ENCODE measurements around the gene RARG. TPM values are rescaled to one million over a fixed set of nuclear protein-coding genes. Genes with fewer than 3 reads are reported as not detected.

RARG gene
- total RNA-seq, 1 donor from 2014 or later: 10.1 TPM

DNA sequence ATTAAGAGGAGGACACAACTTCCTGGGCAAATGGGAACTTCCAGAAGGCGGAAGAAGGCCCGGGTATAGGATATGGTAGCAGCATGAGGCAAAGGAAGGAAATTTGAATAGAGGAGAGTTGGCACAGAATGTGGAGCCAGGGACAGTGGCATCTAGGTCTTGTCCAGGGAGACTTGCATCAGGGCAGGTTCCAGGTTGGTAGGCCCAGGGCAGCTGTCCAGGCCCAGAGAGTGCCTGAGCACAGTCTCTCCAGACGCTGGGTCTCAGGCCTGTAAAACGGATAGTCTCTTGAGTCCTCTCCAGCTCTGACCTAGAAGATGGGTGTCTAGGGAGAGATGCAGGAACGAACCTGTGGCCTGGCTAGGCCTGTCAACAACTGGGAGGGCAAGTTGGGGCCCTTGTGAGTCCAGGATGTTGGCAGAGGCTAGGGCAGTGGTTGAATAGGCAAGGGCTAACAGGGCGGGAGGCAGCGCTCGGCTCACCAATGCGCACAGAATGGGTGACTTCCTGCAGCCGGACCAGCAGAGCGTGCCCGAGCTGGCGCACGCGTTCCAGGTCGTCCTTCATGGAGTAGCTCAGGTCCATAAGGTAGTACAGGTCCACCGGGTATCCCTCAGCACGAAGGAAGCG, 34.9 kb downstream of the RARG start:
- H3K79me2 ChIP-seq (ENCODE audit: insufficient read depth, low read length): no peaks in the 10 kb centered on the region
- H3K9ac ChIP-seq (ENCODE audit: low read length): no peak overlapping the region
- H3K4me3 Mint-ChIP-seq (ENCODE audit: unreplicated experiment): no peak overlapping the region
- H3K27me3 ChIP-seq (ENCODE audit: insufficient read depth, low read length): no peaks in the 10 kb centered on the region
- H3K9me3 ChIP-seq (ENCODE audit: insufficient read depth, low read depth, low read length): no peaks in the 10 kb centered on the region
- TF ChIP-seq, protein P1, sequence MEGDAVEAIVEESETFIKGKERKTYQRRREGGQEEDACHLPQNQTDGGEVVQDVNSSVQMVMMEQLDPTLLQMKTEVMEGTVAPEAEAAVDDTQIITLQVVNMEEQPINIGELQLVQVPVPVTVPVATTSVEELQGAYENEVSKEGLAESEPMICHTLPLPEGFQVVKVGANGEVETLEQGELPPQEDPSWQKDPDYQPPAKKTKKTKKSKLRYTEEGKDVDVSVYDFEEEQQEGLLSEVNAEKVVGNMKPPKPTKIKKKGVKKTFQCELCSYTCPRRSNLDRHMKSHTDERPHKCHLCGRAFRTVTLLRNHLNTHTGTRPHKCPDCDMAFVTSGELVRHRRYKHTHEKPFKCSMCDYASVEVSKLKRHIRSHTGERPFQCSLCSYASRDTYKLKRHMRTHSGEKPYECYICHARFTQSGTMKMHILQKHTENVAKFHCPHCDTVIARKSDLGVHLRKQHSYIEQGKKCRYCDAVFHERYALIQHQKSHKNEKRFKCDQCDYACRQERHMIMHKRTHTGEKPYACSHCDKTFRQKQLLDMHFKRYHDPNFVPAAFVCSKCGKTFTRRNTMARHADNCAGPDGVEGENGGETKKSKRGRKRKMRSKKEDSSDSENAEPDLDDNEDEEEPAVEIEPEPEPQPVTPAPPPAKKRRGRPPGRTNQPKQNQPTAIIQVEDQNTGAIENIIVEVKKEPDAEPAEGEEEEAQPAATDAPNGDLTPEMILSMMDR (IDR thresholded peaks at IDR 0.05; ENCODE audit: insufficient read depth, low read depth, low read length): no peak
- TF ChIP-seq EZH2 (IDR thresholded peaks at IDR 0.05; ENCODE audit: insufficient read depth, low read length): no peak
- H2AFZ ChIP-seq (ENCODE audit: low read depth, low read length): peak overlapping the region; percentile 28
- DNase-seq (ENCODE audit: low read depth): no peak
- H3K4me1 ChIP-seq (ENCODE audit: insufficient read depth, low read length): no peaks in the 10 kb centered on the region
- H3K27ac ChIP-seq (ENCODE audit: low read depth, low read length): no peak overlapping the region
- H3K4me3 ChIP-seq (ENCODE audit: insufficient read depth, low read depth, low read length): no peak overlapping the region
- peak overlapping the region; percentile 57 for H3K4me2 ChIP-seq (ENCODE audit: low read length)
- peaks cover 11% of the 10 kb centered on the region for H3K4me1 Mint-ChIP-seq (ENCODE audit: low read depth, unreplicated experiment)
- H3K27me3 Mint-ChIP-seq (ENCODE audit: low read depth, unreplicated experiment): peaks cover 45% of the 10 kb centered on the region
- no peaks in the 10 kb centered on the region for H3K9me3 Mint-ChIP-seq (ENCODE audit: unreplicated experiment)
- H3K36me3 ChIP-seq (ENCODE audit: insufficient read depth, low read length): no peaks in the 10 kb centered on the region
- H4K20me1 ChIP-seq (ENCODE audit: insufficient read depth, low read length): no peaks in the 10 kb centered on the region
- H3K27ac Mint-ChIP-seq (ENCODE audit: unreplicated experiment): no peak overlapping the region
- FAIRE-seq: no peak
- H3K36me3 Mint-ChIP-seq (ENCODE audit: low read depth, unreplicated experiment): peaks cover 2% of the 10 kb centered on the region

DNA sequence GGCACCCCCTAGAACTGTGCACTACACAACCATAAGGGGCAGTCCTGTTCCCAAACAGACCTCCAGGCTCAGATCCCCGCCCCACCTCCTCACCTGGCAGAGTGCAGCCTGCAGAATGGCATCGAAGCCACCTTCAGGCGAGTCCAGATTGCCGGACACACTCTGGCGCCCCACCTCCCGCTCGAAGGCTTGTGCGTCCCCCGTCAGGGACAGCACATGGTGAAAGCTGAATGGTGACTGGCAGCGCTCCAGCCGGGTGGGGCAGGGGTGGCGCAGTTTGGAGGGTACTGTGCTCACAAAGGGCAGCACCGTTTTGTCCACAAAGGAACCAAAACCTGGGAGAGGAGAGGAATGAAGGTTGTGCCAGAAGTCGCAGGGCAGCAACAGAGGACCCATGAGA, 35.5 kb downstream of the RARG start:
- H3K27ac Mint-ChIP-seq (ENCODE audit: unreplicated experiment): no peak overlapping the region
- no peaks in the 10 kb centered on the region for H3K36me3 ChIP-seq (ENCODE audit: insufficient read depth, low read length)
- H3K36me3 Mint-ChIP-seq (ENCODE audit: low read depth, unreplicated experiment): peaks cover 5% of the 10 kb centered on the region
- H3K79me2 ChIP-seq (ENCODE audit: insufficient read depth, low read length): no peaks in the 10 kb centered on the region
- TF ChIP-seq EZH2 (IDR thresholded peaks at IDR 0.05; ENCODE audit: insufficient read depth, low read length): no peak
- TF ChIP-seq, protein P1 (IDR thresholded peaks at IDR 0.05; ENCODE audit: insufficient read depth, low read depth, low read length): no peak
- no peaks in the 10 kb centered on the region for H3K9me3 ChIP-seq (ENCODE audit: insufficient read depth, low read depth, low read length)
- H3K27ac ChIP-seq (ENCODE audit: low read depth, low read length): no peak overlapping the region
- FAIRE-seq: no peak
- H2AFZ ChIP-seq (ENCODE audit: low read depth, low read length): no peak overlapping the region
- no peak for DNase-seq (ENCODE audit: low read depth)
- no peak overlapping the region for H3K9ac ChIP-seq (ENCODE audit: low read length)
- H3K27me3 Mint-ChIP-seq (ENCODE audit: low read depth, unreplicated experiment): peaks cover 45% of the 10 kb centered on the region
- no peaks in the 10 kb centered on the region for H3K4me1 ChIP-seq (ENCODE audit: insufficient read depth, low read length)
- H3K4me3 ChIP-seq (ENCODE audit: insufficient read depth, low read depth, low read length): no peak overlapping the region
- H4K20me1 ChIP-seq (ENCODE audit: insufficient read depth, low read length): no peaks in the 10 kb centered on the region
- H3K9me3 Mint-ChIP-seq (ENCODE audit: unreplicated experiment): no peaks in the 10 kb centered on the region
- no peak overlapping the region for H3K4me2 ChIP-seq (ENCODE audit: low read length)
- peak overlapping the region; percentile 57 for H3K4me3 Mint-ChIP-seq (ENCODE audit: unreplicated experiment)
- no peaks in the 10 kb centered on the region for H3K27me3 ChIP-seq (ENCODE audit: insufficient read depth, low read length)
- peaks cover 11% of the 10 kb centered on the region for H3K4me1 Mint-ChIP-seq (ENCODE audit: low read depth, unreplicated experiment)

All from astrocyte (in vitro differentiated cells and primary cell).